Body of pancreas (tissue), 4 donors: ENCODE measurements around the gene CFAP69.

Experiments
- CTCF ChIP-seq, 7 experiments: fragments of 450-650 bp in 4 of 7; fragments of 200-600 bp in 3 of 7; sonication (generic) in 3 of 7; IDR thresholded peaks; one replicate each; pipeline ENCODE4 v1.5.1; 2016 to 2019; ENCODE audit warnings: antibody characterized with exemption in 7 of 7
- POLR2A ChIP-seq, 3 donors: fragments of 450-650 bp; IDR thresholded peaks; one replicate each; pipeline ENCODE4 v1.6.1; 2016; ENCODE audit warnings: antibody characterized with exemption in 3 of 3, mild to moderate bottlenecking in 2 of 3

DNA sequence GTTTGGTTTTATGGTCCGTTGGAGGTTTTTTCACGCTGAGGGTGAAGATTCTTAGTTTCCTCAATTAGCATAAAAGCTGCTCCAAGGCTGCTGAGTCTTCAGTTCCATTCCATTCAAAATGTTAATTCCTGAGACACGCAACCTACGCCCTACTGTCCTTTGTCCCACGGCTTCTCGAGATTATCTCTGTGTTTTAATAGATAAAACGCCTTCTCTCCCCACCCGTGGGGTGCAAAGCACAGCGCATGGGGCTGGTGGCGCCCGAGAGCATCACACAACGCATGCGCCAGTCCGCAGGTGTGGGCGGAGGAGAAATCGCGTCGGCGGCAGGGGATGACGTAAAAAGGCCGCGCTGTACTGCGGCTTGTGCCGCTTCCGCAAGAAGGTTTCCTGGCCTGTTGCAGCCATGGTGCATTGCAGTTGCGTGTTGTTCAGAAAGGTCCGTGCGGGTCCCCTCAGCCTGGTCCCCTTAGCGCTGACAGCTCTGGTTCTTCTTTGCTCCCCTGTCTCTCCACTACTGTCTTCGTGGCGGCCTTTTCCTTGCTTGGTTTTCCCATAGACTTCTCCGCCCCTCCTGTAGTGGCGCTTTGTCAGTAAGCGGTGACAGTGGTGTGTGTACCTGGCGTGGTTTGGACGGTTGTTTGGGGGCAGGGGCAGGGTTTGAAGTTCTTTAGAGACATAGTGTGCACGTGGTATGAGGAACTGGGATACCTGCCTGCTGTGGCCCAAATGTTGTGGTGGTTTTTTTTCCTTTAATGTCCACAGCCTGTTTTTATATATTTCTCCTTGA lies 101.6 kb downstream of the CFAP69 start, which contains the start of gene GTPBP10:
- TF ChIP-seq CTCF (IDR thresholded peaks at IDR 0.05), result peak; percentile 51 to 92 (median 82)
- TF ChIP-seq POLR2A (IDR thresholded peaks at IDR 0.05), result peak; percentile 69 to 93 (median 90)
